Measurements from ENCODE around the gene VOPP1.

Gene VOPP1

DNA sequence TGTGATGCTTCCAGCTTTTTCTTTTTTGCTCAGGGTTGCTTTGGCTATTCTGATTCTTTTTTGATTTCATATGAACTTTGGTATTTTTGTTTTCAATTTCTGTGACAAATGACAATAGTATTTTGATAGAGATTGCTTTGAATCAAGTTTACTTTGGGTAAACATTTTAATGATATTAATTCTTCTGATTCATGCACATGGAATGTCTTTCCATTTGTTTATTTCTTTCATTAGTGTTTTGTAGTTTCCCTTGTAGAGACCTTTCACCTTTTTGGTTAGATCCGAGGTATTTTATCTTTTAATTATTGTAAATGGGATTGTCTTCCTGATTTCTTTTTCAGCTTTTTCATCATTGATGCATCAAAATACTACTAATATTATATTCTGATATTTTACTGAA, 114.0 kb downstream of the VOPP1 start:
- no peak for DNase-seq

DNA sequence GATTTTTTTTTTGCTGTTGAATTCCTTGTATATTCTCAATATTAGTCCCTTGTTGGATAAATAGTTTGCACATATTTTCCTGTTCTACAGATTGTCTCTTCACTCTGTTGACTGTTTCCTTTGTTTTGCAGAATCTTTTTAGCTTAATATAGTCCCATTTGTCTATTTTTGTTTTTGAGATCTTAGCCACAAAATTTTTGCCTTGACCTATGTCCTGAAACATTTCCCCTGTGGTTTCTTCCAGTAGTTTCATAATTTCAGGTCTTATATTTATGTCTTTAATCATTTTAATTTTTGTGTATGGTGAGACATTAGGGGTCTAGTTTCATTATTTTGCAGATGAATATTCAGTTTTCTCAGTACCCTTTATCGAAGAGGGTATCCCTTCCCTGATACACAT, 114.5 kb downstream of the VOPP1 start:
- DNase-seq = no peak

DNA sequence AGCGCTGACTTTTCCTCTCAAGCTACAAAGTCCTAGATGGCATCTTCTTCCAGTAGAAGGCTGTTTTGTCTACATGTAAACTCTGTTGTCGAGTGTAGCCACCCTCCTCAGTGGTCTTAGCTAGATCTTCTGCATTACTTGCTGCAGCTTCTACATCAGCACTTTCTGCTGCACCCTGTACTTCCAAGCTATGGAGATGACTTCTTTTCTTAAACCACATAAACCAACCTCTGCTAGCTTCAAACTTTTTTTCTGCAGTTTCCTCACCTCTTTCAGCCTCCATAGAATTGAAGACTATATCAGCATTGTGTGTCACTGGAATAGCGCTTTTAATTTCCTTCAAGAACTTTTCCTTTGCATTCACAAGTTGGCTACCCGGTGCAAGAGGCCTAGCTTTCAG, 119.3 kb downstream of the VOPP1 start:
- no peak for DNase-seq

DNA sequence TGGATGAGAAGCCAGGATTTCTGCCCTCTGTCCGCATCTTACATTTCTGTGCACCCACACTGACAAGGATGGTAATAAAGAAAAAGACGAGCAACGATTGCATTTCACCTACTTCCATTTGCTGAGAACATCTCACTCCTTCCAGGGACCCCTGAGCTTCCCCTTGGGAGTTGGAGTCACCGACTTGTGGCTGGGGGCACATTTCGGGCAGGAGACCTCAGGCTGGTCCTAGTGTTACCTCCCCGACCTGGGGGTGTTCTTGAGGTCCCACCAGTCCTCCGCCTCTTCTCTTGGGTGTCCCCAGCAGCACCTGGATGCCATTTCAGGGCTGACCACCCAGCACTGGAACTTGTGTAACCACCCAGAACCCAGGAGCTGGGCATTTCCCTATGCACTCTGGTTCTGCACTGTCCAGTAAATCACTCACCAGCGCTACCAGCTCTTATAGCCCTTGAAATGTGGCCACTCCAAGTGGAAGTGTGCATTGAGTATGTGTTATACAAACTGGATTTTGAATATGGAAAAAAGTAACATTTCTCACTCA, 122.2 kb downstream of the VOPP1 start:
- no peak for DNase-seq

DNA sequence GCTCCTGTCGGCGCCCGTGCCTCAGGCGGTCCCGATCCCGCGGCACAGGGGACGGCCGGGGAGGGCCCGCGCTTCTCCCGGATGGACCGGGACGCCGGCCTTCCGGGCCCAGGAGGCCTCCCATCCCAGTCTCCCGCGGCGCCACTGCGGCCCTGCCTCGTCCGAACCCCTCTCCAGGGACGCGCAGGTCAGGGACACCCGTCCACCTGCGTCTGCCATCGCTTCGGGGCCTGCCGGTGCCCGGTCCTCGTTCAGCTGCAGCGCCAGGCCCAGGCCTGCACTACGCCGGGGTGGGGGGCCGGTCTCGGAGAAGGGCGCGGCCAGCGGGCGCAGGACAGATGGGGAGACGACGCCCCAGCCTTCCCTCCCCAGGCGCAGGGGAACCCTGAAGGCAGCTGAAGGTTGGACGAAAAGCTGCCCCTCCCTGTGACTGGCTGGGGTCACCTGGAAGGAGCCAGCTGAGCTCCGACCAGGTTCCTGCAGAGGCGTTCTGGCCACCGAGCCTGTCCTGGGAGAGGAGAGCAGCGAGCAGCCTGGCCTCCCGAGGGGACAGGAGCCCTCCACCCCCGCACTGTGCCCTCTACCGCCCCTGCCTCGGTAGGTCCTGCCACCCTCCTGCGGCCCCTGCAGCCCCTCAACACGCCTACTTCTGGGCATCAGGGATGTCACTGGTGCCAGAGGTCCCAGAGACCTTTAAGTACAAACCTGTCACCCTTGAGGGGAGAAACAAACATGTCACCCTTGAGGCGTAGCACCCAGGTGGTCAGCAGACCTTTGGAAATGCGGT, 122.9 kb downstream of the VOPP1 start:
- no peak for DNase-seq

DNA sequence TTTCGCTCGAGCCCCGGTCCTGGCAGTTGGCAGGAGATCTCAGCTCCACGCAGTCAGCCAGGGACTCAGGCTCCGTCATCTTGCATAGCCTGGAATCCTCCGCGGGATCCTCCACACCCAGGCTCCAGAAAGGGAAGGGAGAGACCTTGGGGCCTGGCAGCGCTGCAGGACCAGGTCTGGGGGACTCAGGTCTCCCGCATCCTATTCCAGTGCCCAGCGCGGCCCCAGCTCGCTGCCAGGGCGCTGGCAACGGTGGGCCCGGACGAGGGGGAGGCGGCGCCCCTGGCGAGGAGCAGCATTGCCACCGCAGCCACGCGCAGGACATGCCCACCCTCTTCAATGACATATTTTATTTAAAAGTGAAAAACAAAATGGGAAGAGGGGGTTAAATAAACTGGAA, 123.8 kb downstream of the VOPP1 start:
- no peak for DNase-seq

DNA sequence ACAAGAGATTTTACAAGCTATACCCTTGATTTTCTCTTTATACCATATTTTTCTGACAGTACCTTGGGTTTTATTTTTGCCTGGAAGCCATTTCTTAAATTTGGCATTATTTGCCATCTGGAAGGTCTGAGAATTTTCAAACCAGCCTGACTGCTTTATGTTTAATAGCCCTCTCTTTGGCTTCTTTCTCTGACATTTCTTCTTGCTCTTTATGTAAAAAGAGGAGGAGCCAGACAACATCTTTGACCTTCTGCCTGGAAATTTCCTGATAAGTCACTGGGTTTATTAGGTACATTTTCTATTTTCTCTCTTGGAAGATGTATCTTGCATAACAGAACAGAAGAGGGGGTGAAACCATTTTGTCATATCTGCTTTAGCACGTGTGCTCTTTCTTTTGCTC, 127.5 kb downstream of the VOPP1 start:
- no peak for DNase-seq

DNA sequence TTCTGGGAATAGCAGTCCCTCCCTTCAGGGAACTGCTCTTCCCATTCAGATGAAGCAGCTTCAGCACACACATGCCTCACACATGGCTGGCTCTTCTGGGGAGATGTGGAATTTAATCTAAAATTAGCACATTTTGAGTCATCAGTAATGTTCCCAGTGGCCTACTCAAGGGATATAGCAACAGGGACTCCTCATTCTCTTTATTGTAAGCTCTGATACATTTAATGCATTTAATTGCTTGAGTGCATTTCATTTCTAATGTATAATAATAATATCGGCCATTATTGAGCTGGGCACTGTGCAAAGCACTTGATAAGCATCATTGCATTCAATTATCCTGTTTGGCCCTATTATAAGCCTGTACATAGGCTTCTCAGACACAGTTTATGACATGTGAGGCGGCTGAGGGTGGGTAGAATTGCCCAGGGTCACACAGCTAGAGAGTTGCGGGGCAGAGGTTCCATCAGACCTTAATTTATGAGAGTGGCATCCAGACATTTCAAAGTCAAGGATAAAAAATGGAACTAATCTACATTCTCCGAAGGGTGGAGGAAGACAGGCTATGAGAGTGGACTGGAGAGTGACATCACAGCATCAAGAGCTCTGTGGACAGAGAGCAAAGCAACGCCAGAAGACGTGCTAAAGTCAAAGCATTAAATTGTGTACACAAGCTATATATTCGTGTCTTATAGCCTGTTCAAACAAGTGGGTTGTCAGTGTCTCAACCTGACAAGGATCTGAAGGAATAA, 130.4 kb downstream of the VOPP1 start:
- no peak for DNase-seq

DNA sequence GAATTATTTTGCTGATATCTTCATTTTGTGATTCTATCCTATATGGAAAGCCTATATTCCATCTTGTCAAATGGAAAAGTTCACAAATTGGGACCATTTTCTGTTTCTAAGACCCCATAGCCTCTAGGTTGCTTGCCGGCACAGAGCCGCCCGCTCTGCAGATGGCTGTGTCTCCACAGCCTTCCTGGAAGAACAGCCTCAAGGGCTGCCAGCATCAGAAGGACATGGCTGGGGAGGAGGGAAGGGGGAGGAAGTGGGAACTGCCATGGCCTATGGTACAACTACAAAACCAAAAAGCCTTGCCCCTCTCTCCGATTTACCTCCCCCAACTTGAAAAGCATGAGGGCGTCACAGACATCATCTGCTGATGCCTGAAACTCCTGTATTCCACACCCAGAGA, 131.3 kb downstream of the VOPP1 start:
- DNase-seq = no peak

DNA sequence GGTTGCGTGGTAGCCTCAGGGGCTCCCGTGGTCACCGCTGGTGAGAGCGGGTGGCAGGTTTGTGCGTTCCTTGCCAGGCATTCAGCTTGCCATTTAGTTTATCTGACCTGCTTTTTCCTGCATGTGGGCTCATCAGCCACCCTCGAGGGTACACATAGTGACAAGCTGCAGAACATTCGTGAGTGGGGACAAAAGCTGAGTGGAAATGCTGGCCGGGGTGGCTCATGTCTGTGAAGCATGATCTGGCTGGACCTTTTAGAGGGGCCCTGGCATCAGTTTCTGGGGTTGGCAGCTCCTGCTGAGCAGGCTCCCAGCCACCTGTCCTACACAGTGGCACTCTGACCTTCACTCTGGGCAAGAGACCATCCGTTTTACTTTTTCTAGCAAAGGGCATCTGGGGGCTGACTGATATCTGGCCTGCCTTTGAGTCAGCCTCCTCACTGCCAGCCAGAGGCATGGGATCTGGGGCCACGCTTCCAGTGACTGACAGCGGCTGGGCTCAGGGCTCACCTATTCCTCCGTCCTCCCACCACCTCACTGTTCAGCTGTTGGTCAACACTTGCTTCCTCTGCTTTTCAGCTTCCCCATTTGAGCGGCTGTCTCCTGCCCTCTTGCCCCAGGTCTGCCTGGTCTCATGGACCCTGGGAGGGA, 132.1 kb downstream of the VOPP1 start:
- no peak for DNase-seq

DNA sequence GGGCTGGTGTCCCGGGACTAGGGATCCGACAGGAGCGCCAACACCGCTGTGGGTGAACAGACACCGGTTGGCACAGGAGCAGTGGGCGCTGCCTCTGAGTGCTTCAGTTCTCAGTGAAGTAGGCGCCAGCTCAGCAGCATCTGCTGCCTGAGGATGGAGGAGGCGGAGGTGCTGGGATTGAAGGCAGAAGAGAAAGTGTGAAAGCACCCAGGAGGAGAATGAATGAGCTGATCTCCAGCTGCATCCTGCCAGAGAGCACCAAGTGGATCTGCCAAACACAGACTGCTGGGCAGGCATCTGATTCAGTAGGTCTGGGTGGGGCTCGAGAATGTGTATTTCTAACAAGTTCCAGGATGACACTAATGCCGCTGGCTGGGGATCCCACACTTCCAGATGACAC, 132.7 kb downstream of the VOPP1 start:
- DNase-seq = peak; percentile 29

DNA sequence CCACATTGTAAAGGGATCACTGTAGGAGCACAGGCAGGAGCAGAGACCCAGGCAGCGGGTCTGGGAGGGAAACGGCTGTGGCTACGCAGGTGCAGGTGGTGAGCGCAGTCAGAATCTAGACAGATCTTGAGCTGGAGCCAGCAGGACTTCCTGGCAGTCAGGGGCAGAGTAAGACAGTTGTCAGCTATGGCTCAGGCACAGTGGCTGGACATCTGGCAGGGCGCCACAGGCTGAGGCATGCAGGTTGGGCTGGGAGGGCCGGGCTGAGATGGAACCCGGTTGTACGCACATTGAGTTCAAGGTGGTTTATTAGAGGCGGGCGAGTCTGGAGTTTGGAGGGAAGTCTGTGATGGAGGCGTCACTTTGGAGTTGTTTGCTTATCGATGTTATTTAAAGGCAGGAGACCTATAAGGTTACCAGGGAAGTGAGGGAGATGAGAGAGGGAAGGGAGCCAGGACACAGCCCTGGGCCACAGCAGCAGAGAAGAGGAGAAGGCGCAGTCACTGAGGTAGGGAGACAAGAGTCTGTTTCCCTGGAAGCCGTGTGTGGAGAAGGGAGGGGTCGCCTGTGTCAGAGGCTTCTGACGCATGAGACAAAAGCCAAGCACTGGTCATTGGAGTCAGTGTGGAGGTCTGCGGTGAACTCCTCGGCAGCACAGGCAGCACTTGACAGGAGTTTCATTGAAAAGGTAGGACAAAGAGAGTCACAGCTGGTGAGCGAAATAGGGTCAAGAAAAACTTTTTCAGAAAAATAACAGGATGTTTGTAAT, 133.4 kb downstream of the VOPP1 start:
- no peak for DNase-seq

DNA sequence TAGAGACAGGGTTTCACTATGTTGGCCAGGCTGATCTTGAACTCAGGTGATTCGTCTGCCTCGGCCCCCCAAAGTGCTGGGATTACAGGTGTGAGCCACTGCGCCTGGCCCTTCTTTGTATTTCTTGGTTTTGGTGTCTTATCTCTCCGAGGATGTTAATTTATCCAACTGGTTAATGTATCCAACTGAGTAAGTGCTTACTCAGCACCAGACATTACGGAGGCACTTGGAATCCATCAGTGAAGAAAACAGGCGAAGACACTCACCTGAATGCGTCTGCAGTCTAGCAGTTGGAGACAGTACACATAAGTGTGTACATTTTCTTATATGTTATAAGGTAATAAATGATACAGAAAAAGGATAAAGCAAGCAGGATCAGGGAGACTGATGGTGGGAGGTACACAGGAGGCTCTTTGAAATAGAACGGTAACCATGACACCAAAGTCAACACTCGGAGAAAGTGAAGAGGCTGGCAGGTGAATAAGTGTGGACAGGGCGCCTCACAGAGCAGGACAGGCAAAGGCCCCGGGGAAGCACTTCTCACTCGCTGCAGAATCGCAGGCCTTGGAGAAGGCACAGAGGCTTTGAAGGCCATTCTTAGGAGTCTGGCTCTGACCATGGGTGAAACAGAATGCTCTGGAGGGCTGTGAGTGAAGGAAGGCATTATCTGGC, 134.1 kb downstream of the VOPP1 start:
- peak; percentile 32 for DNase-seq

DNA sequence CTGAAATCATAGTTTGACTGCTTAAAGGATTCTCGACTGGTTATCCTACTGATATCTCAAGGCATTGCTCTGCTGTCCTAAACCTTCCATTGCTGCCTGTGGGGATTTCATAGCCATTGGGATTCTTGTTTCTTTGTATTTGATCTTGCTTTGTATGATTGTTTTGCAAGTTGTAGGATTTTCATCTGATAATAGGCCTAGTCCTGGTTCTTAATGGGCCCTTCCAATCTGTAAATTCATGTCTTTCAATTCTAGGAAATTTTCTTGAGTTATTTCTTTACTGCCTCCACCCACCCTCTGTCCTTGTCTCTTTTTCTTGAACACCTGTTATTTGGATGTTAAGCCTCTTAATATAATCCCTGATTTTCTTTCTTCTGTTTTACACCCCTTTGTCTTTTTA, 134.9 kb downstream of the VOPP1 start:
- no peak for DNase-seq

DNA sequence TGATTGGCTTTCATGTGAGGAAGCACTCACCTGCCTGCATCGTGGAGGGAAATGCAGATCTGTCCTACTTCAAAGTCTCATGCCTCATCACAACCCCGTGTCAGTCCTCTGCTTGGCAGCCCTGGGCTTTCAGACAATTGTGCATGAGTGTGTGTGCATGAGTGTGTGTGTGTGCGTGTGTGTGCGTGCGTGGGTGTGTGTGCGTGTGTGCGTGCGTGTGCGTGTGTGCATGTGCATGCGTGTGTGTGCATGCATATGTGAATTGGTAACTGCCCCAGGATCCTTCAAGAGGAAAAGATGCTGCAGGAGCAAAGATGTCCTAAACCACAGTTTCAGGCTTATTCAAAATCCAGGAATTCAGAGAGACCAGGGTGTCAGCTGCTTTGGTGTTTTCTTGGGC, 135.8 kb downstream of the VOPP1 start:
- no peak for DNase-seq

DNA sequence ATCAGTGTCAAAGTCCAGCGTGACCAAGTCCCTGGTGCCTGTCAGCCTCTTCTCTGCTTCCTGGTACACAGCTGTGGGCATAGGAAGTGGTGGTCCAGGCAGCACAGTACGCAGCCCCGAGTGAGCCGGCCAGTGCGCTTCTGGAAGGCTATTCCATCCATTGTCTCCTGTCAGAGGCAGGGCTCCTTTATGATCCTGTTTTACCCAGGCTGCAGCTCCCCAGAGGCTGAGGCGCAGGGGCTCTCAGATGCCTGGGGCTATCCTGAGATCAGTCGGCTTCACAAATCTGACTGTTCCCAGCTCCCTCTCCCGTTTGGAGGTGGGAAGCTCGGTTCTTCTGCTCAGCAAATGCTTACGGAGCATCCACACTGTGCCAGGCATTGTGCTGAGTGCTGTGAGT, 136.8 kb downstream of the VOPP1 start:
- no peak for DNase-seq

DNA sequence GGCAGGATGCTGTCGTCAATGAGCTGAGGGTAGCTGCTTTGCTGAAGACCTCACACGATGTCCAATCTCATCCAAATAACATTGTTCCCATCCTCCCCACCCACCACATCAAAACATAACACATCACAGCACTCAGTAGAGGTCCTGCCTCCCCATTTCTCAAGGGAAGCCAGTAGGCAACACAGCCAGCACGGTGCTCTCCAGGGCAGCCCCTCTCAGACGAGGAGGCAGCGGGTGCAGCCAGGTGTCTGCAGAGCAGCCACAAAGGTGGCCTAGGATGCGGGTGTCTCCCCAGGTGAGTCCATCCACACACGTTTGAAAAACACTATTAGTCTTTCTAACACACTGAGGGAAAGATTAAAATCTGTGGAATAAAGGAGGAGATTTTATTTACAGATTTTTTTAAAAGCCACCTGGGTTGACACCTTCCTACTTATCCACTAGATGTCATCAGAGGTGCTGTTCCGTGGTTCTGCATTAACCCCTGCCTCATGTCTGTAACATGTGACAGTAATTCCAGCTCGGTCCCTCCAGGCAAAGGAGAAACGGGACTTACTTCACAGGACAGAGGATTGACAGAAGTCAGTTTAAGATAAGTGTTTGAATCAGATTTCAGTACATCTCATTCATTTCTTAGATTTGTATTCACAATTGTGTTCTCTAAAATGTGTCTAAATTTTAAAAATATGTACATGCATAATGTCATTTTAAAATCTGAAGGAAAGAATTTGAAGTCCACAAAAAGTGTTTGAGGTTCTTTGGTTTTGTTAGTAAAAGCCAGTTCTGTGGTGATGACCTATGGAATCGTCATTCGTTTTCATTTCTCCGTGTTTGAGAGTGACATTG, 139.1 kb downstream of the VOPP1 start:
- DNase-seq = peak; percentile 38

DNA sequence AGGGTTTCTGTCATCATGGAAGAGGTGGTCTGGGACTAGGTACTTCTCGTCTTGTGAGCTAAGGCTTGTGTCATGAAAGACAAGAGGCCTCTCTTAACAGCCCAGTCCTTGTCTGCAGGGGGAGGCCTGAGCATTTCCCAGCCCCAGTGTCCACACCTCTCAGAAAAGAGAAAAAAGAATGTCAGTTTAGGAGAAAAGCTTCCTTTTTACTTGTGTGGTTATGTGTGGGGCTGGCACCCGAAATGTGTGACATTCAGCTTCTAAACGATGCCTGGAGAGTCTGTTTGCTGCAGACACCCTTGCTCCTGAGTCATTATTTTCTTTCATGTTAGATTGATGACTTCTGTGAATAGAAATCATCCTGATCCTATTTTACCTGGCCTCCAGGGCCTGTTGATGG, 139.8 kb downstream of the VOPP1 start:
- no peak for DNase-seq

DNA sequence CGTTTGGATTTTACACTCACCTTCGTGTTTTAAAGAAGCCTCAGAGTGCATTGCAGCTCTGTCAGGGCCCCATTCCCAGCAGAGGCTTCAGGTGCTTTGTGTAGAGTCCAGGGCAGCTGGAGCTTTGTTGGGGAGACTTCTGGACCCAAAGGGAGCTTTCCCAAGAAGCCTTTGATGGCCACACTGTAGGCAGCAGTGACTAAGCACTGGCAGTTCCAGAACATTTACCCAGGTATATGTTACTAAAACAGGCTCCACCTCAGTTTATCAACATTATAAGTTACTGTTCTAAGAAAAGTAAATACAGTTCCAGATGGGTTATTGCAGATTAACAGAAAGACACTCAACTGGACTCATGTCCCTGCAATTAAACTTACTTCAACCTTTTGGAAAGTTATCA, 140.4 kb downstream of the VOPP1 start:
- no peak for DNase-seq

DNA sequence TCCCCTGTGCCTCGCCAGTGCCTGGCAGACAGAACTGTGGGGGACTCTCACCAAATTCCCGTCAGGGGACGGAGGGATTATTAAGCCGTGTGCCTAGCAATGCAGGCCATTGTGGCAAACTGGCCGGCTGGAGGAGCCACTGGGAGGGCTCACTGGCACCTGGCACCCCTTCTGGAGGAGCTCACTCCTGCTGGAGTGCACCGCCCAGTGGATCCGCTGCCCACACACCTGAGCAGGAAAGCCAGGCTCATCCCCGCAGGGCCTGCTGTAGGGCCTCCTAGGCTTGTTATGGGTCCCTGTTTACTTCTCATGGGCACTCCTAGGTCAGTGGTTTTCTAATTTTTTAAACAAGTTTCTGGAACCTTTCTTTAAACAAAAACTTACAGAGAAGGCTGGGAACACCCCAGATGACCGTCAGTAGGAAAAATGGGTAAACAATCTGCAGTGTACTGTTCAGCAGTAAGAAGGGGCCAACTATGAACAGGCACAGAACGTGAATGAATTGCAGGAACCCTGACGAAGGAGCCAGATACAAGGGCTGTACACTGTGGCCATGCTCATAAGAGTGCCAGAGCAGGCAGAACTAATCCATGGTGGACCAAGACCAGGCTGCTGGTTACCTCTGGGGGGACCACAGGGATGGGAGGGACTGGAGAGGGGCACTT, 142.3 kb downstream of the VOPP1 start:
- no peak for DNase-seq

DNA sequence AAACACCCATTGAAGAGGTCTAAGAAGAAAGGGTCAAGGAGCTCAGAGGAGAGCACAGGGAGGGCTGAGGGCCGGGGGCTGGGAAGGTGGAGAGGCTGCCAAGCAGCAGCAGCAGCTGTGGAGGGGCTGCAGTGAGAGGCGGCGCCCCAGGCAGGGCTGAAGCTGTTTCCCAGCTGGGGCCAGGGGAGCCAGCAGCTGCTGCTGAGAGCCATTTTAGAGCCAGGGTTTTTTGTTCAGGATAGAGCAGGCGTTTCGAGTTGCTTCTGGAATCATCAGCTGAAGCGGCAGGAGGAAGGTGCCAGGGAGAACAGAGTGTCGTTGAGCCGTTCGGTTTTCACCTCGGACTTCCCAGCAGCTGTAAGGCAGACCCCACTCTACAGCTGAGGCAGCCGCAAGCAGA, 144.5 kb downstream of the VOPP1 start:
- DNase-seq = no peak

All from NCI-H1436 (cell line).